GM06990 (cell line): ENCODE data around the gene C1QBP.

ENCODE experiments used
- DNase-seq: peaks from one replicate; pipeline ENCODE4 v3.0.0-alpha.2; 2011; ENCODE audit not compliant: insufficient read length; ENCODE audit errors: extremely low read depth
- H3K27me3 ChIP-seq: replicated peaks from 2 replicates; pipeline ENCODE4 v1.6.0; 2011; ENCODE audit warnings: low read length; ENCODE audit not compliant: control insufficient read depth, insufficient read depth
- H3K36me3 ChIP-seq: 2 replicates; pipeline ENCODE4 v1.5.1; 2011; ENCODE audit warnings: low read length; ENCODE audit not compliant: control insufficient read depth, insufficient read depth
- H3K4me3 ChIP-seq: replicated peaks from 2 replicates; pipeline ENCODE4 v1.5.1; 2011; ENCODE audit warnings: low read depth, mild to moderate bottlenecking, control low read depth, low read length
- TF ChIP-seq, protein P1 (sequence below): IDR thresholded peaks from 2 replicates; pipeline ENCODE4 v1.5.1; 2011; ENCODE audit warnings: low read length, control low read depth, mild to moderate bottlenecking, inconsistent platforms; ENCODE audit not compliant: insufficient read depth, poor library complexity, severe bottlenecking

C1QBP gene

DNA sequence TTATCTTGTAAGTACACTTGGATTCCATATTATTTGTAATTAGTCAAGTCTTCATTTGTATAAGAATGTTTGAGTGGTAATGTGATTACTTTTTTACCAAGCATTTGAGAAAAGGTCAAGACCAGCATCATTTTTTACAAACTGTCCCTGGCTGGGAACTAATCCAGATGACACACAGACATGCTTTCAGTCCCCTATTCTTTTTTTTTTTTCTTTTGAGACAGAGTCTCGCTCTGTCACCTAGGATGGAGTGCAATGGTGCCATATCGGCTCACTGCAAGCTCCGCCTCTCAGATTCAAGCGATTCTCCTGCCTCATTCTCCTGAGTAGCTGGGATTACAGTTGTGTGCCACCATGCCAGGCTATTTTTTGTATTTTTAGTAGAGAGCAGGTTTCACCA is 42.5 kb upstream of the C1QBP start:
- H3K4me3 ChIP-seq, result no peak overlapping the region
- TF ChIP-seq, protein P1, sequence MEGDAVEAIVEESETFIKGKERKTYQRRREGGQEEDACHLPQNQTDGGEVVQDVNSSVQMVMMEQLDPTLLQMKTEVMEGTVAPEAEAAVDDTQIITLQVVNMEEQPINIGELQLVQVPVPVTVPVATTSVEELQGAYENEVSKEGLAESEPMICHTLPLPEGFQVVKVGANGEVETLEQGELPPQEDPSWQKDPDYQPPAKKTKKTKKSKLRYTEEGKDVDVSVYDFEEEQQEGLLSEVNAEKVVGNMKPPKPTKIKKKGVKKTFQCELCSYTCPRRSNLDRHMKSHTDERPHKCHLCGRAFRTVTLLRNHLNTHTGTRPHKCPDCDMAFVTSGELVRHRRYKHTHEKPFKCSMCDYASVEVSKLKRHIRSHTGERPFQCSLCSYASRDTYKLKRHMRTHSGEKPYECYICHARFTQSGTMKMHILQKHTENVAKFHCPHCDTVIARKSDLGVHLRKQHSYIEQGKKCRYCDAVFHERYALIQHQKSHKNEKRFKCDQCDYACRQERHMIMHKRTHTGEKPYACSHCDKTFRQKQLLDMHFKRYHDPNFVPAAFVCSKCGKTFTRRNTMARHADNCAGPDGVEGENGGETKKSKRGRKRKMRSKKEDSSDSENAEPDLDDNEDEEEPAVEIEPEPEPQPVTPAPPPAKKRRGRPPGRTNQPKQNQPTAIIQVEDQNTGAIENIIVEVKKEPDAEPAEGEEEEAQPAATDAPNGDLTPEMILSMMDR, result no peak
- no peaks in the 10 kb centered on the region for H3K27me3 ChIP-seq
- peaks cover 18% of the 10 kb centered on the region for H3K36me3 ChIP-seq
- DNase-seq, result no peak

DNA sequence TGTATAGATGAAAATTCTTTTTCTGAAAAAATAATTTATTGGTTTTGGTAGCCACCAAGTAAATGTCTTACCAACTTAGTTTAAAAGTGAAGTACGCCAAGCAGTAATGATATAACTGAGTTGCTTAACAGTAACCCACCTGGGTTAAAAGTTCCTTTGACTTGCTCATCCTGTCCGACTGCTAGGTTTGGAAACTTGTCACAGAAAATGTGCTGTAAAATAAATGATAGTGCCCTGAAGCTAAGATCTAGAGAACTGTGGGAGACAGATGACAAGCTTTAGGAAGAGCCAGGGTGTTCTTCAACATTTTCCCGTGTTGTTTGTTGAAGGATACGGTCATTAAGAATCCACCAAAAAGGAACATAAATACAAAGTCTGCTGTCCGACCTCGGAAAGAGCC is 42.0 kb upstream of the C1QBP start:
- no peak overlapping the region for H3K4me3 ChIP-seq
- no peak for DNase-seq
- TF ChIP-seq, protein P1, result no peak
- no peaks in the 10 kb centered on the region for H3K27me3 ChIP-seq
- peaks cover 18% of the 10 kb centered on the region for H3K36me3 ChIP-seq

DNA sequence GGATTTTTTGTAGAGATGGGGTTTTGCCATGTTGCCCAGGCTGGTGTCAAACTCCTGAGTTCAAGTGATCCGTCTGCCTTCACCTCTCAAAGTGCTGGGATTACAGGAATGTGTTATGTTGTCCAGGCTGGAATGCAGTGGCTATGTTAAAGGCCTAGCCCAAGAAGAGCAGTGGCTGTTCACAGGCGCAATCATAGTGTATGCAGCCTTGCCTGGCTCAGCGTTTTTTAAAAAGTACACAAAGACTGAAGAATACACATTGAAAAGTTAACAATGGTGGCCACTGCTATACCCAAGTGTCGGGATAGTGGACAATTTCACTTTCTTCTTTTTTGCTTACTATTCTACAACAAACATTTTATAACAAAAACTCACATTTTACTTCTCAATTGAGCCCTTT is 40.0 kb upstream of the C1QBP start:
- H3K36me3 ChIP-seq, result peaks cover 17% of the 10 kb centered on the region
- no peaks in the 10 kb centered on the region for H3K27me3 ChIP-seq
- no peak for DNase-seq
- H3K4me3 ChIP-seq, result no peak overlapping the region
- TF ChIP-seq, protein P1, result no peak

DNA sequence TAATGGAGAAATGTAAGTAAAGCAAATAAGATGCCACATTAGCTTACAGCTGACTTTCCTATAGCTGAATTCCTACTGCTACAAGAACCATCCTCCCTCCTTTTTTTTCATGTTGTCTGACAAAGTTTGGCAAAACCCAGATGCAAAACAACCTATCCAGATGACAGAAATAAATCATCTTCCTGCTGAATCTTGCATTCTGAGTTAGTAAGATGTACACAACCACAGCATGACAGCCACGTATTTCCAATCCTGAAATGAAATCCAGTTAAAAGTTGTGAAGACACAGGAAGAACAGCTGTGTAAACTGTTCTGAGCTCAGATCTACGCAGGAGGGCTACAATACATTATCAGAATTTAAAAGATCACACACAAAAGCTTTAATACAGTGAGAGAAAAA is 35.0 kb upstream of the C1QBP start:
- H3K4me3 ChIP-seq, result no peak overlapping the region
- TF ChIP-seq, protein P1, result no peak
- no peak for DNase-seq
- peaks cover 11% of the 10 kb centered on the region for H3K36me3 ChIP-seq
- no peaks in the 10 kb centered on the region for H3K27me3 ChIP-seq

DNA sequence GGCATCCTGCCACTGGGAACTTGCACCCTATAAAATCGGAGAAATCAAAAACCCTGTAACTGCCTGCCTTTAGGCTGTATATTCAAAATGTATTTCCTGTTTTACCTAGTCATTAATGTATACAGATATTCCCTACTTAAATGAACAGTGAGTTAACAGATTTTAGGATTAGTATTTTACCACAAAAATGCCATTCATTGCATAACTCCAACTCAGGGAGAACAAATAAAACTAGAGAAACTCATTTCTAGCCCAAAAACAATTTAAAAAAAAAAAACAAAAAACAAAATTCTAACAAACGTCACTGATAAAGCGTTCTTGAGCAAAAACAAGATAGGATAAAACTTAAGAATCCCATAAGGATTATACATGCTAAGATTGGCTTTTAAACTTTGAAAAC is 33.6 kb upstream of the C1QBP start:
- DNase-seq, result no peak
- no peak overlapping the region for H3K4me3 ChIP-seq
- H3K36me3 ChIP-seq, result peaks cover 5% of the 10 kb centered on the region
- TF ChIP-seq, protein P1, result no peak
- no peaks in the 10 kb centered on the region for H3K27me3 ChIP-seq

DNA sequence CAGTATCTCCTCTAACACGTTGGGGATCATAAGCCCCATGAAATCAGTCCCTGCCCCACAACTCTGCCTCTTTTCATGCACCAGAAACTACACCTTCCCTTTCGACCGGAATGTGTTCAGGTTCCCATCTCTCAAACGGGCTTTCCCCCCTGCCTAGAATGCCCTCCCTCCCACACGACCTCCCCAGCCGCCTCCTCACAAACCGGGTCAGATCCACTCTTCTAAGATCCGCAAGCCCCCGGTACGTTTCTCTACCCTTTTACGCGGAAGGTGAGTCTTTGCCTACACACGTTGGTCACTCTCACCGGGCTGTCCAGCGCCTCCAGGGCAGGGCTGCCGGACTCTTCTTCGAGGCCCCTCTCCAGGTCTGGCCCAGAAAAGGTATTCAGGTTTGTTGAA is 29.1 kb upstream of the C1QBP start:
- H3K36me3 ChIP-seq, result peaks cover 6% of the 10 kb centered on the region
- H3K27me3 ChIP-seq, result no peaks in the 10 kb centered on the region
- peak overlapping the region; percentile 98 for H3K4me3 ChIP-seq
- DNase-seq, result no peak
- TF ChIP-seq, protein P1, result no peak
